Measurements from ENCODE around the gene TSC22D1.

- TF ChIP-seq, protein P1, sequence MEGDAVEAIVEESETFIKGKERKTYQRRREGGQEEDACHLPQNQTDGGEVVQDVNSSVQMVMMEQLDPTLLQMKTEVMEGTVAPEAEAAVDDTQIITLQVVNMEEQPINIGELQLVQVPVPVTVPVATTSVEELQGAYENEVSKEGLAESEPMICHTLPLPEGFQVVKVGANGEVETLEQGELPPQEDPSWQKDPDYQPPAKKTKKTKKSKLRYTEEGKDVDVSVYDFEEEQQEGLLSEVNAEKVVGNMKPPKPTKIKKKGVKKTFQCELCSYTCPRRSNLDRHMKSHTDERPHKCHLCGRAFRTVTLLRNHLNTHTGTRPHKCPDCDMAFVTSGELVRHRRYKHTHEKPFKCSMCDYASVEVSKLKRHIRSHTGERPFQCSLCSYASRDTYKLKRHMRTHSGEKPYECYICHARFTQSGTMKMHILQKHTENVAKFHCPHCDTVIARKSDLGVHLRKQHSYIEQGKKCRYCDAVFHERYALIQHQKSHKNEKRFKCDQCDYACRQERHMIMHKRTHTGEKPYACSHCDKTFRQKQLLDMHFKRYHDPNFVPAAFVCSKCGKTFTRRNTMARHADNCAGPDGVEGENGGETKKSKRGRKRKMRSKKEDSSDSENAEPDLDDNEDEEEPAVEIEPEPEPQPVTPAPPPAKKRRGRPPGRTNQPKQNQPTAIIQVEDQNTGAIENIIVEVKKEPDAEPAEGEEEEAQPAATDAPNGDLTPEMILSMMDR (IDR thresholded peaks at IDR 0.05) = no peak
- no peak for TF ChIP-seq EP300 (IDR thresholded peaks at IDR 0.05)
- TF ChIP-seq POLR2A (IDR thresholded peaks at IDR 0.05) = no peak
- TF ChIP-seq POLR2AphosphoS5 (IDR thresholded peaks at IDR 0.05) = no peak
Observed at GRCh38 chr13:44537248-44537647, 38.9 kb downstream of the TSC22D1 start.
